ENCODE results near the gene MBD2.

The MBD2 gene

GRCh38 chr18:54192415-54192814 lies 32.1 kb downstream of the MBD2 start:
- in situ Hi-C loops (cut with HindIII; ENCODE audit: low sequenced_read_pairs) = no loop called here
- DNase-seq (ENCODE audit: low read depth, low spot score) = no peak
- TF ChIP-seq, protein P1, sequence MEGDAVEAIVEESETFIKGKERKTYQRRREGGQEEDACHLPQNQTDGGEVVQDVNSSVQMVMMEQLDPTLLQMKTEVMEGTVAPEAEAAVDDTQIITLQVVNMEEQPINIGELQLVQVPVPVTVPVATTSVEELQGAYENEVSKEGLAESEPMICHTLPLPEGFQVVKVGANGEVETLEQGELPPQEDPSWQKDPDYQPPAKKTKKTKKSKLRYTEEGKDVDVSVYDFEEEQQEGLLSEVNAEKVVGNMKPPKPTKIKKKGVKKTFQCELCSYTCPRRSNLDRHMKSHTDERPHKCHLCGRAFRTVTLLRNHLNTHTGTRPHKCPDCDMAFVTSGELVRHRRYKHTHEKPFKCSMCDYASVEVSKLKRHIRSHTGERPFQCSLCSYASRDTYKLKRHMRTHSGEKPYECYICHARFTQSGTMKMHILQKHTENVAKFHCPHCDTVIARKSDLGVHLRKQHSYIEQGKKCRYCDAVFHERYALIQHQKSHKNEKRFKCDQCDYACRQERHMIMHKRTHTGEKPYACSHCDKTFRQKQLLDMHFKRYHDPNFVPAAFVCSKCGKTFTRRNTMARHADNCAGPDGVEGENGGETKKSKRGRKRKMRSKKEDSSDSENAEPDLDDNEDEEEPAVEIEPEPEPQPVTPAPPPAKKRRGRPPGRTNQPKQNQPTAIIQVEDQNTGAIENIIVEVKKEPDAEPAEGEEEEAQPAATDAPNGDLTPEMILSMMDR (IDR thresholded peaks at IDR 0.05; ENCODE audit: low read depth, low read length) = no peak
- H3K4me3 ChIP-seq (ENCODE audit: low read depth, low read length) = no peak overlapping the region

DNA sequence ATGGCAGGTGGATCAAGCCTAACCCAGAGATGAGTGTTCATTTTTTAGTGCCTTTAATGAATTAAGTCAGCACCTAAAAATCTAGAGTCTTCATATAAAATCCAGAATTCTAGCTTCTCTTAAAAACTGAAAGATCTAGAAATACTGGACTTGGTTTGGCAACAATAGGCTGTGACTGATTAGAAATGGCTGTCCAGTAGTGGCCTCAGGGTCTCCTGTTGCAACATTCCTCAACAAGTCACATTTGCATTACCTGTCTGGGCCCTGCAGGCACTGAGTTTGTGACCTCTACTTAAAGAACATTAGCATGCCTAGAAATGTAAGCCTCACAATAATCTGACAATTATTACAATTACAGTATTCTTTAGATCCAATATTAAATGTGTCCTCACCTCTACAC lies 33.1 kb downstream of the MBD2 start:
- no peak overlapping the region for H3K4me3 ChIP-seq (ENCODE audit: low read depth, low read length)
- in situ Hi-C loops (cut with HindIII; ENCODE audit: low sequenced_read_pairs) = no loop called here
- no peak for DNase-seq (ENCODE audit: low read depth, low spot score)
- TF ChIP-seq, protein P1 (IDR thresholded peaks at IDR 0.05; ENCODE audit: low read depth, low read length) = no peak

DNA sequence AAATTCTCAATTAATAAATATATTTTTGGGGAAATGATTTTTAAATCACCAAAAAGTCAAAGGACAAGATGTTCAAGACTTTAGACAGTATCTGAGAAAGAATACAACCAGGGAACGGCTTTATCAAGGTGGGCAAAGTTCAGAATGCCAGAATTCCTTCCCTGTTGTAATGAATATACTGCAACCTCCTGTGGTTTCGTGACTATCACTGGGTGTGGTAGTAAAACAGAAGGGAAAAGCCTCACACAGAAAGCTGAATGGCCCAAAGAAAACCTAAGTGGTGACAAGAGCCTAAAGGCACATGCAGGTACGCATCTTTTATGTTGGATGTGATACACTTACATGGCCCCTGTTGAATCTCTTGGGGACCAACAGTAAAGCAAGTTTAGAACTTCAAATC lies 37.1 kb downstream of the MBD2 start:
- in situ Hi-C loops (cut with HindIII; ENCODE audit: low sequenced_read_pairs) = no loop called here
- DNase-seq (ENCODE audit: low read depth, low spot score) = no peak
- TF ChIP-seq, protein P1 (IDR thresholded peaks at IDR 0.05; ENCODE audit: low read depth, low read length) = no peak
- H3K4me3 ChIP-seq (ENCODE audit: low read depth, low read length) = no peak overlapping the region

GRCh38 chr18:54184836-54185235 lies 39.6 kb downstream of the MBD2 start:
- in situ Hi-C loops (cut with HindIII; ENCODE audit: low sequenced_read_pairs) = no loop called here
- DNase-seq (ENCODE audit: low read depth, low spot score) = no peak
- H3K4me3 ChIP-seq (ENCODE audit: low read depth, low read length) = no peak overlapping the region
- TF ChIP-seq, protein P1 (IDR thresholded peaks at IDR 0.05; ENCODE audit: low read depth, low read length) = no peak

GRCh38 chr18:54183390-54183789 lies 41.1 kb downstream of the MBD2 start:
- in situ Hi-C loops (cut with HindIII; ENCODE audit: low sequenced_read_pairs) = no loop called here
- H3K4me3 ChIP-seq (ENCODE audit: low read depth, low read length) = no peak overlapping the region
- no peak for DNase-seq (ENCODE audit: low read depth, low spot score)
- TF ChIP-seq, protein P1 (IDR thresholded peaks at IDR 0.05; ENCODE audit: low read depth, low read length) = no peak

- no peak overlapping the region for H3K4me3 ChIP-seq (ENCODE audit: low read depth, low read length)
- TF ChIP-seq, protein P1 (IDR thresholded peaks at IDR 0.05; ENCODE audit: low read depth, low read length) = no peak
- in situ Hi-C loops (cut with HindIII; ENCODE audit: low sequenced_read_pairs) = no loop called here
- peak; percentile 26 for DNase-seq (ENCODE audit: low read depth, low spot score)
These were observed 42.4 kb downstream of the MBD2 start for GRCh38 chr18:54181856-54182602.
